Gastrocnemius medialis (tissue), 4 donors: ENCODE results near the gene OIP5.

ENCODE experiments used
- POLR2A ChIP-seq, 2 donors: fragments of 450-650 bp; IDR thresholded peaks; one replicate each; pipeline ENCODE4 v1.6.1; 2017; ENCODE audit warnings: antibody characterized with exemption in 2 of 2, mild to moderate bottlenecking in 2 of 2, moderate library complexity in 2 of 2
- TF ChIP-seq, protein P1 (sequence below), 5 experiments: fragments of 450-650 bp in 3 of 5; fragments of 200-600 bp in 2 of 5; sonication (generic) in 2 of 5; IDR thresholded peaks in 4 of 5; conservative IDR thresholded peaks in 1 of 5; 1 replicate in 4 of 5; 2 replicates in 1 of 5; pipeline ENCODE4 v1.5.1; 2016 to 2019; ENCODE audit warnings: antibody characterized with exemption in 5 of 5, mild to moderate bottlenecking in 3 of 5, moderate library complexity in 3 of 5

DNA sequence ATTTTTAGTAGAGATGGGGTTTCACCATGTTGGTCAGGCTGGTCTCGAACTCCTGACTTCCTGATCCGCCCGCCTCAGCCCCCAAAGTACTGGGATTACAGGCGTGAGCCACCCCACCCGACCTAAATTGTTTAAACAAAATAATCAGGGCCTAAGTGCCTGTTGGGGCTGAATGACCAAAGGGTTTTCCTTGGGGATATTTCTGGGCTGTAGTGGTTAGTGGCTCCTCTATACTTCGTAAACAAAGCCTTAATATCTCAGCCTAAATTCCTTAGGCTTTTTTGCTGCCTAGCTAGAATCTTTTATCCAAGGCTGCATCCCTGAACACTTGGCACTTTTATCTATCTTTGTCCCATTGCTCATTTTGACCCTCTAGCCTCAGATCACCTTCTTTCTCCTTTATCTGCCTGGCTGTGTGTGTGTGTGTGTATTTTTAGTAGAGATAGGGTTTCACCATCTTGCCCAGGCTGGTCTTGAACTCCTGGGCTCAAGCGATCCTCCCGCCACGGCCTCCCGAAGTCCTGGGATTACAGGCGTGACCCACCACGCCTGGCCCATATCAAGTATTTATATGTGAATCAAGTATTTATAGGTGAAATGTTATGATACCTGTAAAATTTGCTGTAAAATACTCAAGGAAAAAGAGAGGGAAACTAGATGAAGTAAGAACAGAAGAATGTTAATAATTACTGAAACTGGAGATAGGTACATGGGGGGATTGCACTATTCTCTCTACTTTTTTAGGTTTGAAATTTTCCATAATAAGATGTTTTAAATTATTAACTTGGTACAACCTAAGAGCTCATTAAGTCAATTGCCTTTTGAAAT, 2.1 kb upstream of the OIP5 start:
- TF ChIP-seq, protein P1, sequence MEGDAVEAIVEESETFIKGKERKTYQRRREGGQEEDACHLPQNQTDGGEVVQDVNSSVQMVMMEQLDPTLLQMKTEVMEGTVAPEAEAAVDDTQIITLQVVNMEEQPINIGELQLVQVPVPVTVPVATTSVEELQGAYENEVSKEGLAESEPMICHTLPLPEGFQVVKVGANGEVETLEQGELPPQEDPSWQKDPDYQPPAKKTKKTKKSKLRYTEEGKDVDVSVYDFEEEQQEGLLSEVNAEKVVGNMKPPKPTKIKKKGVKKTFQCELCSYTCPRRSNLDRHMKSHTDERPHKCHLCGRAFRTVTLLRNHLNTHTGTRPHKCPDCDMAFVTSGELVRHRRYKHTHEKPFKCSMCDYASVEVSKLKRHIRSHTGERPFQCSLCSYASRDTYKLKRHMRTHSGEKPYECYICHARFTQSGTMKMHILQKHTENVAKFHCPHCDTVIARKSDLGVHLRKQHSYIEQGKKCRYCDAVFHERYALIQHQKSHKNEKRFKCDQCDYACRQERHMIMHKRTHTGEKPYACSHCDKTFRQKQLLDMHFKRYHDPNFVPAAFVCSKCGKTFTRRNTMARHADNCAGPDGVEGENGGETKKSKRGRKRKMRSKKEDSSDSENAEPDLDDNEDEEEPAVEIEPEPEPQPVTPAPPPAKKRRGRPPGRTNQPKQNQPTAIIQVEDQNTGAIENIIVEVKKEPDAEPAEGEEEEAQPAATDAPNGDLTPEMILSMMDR (IDR thresholded peaks at IDR 0.05 in 4 of 5, conservative IDR thresholded peaks at IDR 0.05 in 1 of 5): no peak
- TF ChIP-seq POLR2A (IDR thresholded peaks at IDR 0.05): no peak
